Measurements from ENCODE around the gene CHORDC1.

The CHORDC1 gene
- total RNA-seq: 119 to 365 (median 323) reads per million in 3 experiments

DNA sequence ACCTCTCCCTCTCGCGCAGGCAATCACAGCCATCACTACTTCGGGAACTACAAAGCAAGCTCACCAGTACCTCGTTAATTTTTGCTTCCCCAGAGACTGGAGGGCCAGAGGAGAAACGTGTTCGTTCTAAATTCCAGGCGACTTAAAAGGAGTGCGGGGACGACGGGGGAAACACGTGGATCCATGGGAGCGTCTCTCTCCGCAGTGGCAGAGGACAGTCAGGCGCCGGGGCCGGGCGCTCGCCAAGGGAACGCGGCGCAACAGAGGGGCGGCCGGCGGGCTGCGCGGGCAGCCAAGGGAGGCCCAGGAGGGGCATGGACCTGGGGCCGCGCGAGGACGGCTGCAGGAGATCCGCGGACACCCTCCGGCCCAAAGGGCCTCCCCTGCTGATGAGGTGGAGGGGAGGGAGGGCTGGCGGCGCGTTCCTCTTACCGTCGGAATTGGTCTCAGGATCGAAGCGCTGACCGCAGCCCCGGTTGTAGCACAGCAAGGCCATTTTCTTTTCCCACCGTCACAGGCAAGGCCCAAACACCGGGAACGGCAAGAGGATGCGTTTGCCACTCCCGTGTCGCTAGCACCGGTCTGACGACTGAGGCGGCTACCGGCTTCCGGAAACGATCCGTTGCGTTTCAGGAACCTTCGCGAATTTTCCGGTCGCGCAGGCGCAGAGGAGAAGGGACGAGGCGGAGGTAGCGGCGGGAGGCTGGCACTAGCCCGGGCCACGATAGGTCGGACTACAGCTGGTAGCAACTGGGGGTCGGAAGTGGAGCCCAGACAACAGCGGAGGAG is at the start of gene CHORDC1:
CHORDC1 (minus strand) TSS at position 591 of the 789 bp plus-strand sequence; CDS start at position 496, 95 bp downstream.
- peak; percentile 89 for DNase-seq

DNA sequence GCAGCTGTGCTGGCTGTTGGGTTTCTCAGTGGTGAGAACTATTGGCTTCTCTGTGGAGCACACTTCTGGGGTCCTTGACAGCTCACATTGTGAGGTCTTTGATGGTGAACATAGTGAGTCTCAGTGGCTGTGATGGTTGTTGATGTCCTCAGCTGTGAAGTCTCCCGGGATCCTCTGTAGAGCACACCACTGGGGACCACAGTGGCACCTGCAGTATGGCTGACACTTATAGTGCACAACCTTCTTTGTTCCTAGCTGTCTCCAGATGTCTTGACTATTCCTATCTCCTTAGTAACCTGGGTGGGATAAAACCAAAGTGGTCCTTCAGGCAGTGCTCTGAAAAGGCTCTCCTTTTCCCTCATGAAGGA is 34.3 kb upstream of the CHORDC1 start:
- no peak for DNase-seq

DNA sequence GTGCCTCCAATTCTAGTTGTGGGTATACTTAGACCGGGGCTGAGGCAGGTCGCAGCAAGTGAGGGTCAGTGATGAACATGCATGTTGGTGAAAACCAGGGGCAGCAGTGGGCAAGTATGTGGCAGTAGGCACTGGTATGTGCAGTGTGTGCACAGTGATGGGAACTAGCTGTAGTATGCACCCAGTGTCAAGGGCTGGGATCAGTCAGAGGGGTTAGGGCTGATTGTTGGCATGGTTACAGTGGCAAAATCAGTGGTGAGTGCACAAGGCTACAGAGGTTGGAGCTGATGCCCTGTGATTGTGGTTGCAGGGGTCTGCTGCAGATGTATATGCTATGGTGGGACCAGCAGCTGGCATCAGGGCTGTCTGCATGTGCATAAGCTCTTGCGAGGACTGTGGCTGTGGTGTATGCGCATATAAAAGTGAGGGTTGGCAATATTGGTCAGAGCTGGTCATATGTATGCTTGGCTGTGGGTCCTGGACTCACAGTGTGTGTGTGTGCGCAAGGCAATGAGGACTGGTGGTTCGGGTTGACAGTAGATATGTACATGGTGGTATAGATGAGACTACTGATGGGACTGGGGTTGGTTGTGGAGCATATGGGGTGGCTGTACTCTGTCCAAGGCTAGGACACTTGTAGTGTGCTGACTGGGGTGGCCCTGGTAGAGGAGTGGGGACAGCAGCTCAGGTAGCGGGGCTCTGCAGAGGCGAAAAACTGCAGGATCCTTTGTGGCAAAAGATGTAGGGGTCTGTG is 33.7 kb upstream of the CHORDC1 start:
- no peak for DNase-seq

- DNase-seq: no peak
Observed at GRCh38 chr11:90254065-90254464, 31.2 kb upstream of the CHORDC1 start.

- DNase-seq: no peak
Observed at GRCh38 chr11:90252053-90252452, 29.2 kb upstream of the CHORDC1 start.

DNA sequence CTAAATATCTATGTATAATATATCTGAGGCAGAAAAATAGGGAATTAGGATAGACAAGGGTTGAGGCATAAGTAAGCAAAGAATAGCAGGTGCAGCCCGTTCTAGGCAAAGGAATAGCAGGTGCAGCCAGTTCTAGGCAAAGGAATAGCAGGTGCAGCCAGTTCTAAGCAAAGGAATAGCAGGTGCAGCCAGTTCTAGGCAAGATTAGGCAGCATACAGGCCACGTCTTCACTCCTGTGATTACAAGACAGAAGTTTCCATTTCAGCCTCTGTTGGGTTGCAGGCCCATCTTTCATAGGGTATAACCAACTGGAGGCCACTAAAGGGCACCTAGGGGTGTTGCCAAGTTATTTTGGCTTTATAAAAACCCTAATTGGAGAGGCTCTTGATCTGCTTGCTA is 28.8 kb upstream of the CHORDC1 start:
- no peak for DNase-seq

- no peak for DNase-seq
Observed at GRCh38 chr11:90250970-90251369, 28.1 kb upstream of the CHORDC1 start.

DNA sequence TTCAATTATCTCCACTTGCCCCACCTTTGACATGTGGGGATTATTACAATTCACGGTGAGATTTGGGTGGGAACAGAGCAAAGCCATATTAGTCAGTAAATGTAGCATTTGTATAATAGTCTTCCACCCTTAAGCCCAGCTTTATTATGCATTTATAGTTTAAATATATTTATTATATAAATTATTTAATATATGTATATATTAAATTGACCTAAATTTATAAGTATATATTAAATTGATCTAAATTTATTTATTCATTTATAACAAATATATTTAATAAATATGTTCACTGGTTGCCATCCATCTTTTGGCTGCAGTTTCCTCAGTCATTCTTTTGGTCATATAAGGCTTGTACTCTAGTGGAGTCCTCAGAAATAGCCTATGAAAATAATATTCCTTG is 23.6 kb upstream of the CHORDC1 start:
- DNase-seq: no peak

- no peak for DNase-seq
Observed at GRCh38 chr11:90243534-90243933, 20.7 kb upstream of the CHORDC1 start.

- DNase-seq: no peak
Observed at GRCh38 chr11:90242894-90243416, 20.1 kb upstream of the CHORDC1 start.

GRCh38 chr11:90241414-90241813 is 18.6 kb upstream of the CHORDC1 start:
- DNase-seq: no peak

DNA sequence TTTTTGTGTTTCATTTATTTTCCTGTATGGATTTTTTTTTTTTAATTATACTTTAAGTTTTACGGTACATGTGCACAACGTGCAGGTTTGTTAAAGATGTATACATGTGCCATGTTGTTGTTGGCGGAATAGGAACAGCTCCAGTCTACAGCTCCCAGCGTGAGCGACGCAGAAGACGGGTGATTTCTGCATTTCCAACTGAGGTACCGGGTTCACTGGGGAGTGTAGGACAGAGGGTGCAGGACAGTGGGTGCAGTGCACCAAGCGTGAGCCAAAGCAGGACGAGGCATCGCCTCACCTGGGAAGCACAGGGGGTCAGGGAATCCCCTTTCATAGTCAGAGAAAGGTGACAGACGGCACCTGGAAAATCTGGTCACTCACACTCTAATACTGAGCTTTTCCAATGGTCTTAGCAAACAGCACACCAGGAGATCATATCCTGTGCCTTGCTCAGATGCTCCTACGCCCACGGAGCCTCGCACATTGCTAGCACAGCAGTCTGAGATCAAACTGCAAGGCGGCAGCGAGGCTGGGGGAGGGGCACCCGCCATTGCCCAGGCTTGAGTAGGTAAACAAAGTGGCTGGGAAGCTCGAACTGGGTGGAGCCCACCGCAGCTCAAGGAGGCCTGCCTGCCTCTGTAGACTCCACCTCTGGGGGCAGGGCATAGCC is 17.3 kb upstream of the CHORDC1 start:
- peak; percentile 31 for DNase-seq

DNA sequence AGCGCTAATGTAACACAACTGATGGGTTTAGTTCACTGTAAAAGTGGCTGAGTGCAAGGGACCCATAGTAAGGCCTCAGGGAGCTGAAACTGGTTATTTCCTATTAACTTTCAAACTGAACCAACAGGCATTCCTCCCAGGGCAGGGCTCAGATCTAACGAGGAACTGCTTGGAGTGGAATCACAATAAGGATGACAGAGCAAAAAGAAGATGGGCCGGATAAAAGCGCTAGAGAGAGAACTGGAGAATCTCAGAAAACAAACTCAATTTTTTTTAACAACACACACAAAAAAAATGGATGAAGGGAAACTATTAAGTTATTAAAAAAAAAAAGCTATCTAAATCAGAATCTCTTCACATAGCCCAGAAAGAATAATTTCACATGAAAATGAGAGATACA is 14.2 kb upstream of the CHORDC1 start:
- DNase-seq: no peak

GRCh38 chr11:90235526-90235925 is 12.7 kb upstream of the CHORDC1 start:
- no peak for DNase-seq

DNA sequence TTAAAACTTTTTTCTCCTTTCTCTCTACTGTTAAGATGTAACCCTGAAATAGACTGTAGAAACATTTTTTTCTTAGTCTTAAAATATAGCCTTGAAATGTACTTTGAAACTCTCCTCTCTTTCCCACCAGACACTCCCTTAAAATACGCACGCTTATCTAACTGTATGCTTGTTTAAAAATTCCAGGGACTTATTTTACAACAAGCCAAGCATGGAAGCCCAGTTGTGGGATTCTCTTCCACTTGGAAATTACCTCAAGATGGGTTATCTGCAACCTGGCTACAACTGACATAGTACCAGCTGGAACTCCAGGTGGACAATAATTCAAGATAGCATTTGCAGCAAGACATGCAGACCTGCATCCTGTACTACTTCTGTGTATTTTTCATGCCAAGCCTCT is 12.1 kb upstream of the CHORDC1 start:
- DNase-seq: no peak

- DNase-seq: no peak
Observed at GRCh38 chr11:90229791-90230190, 6.9 kb upstream of the CHORDC1 start.

DNA sequence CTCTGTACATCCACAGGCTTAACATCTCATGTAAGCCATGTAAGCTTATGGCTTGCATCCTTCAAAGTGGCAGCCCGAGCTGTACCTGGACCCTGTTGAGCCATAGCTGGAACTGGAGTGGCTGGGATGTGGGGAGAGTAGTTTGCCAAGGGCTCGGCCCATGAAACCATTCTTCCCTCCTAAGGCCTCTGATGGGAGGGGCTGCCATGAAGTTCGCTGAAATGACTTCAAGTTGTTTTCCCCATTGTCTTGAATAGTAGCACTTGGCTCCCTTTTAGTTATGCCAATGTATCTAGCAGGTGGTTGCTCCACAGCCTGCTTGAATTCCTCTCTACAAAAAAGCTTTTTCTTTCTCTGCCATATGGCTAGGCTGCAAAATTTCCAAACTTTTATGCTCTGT is 5.2 kb upstream of the CHORDC1 start:
- no peak for DNase-seq

DNA sequence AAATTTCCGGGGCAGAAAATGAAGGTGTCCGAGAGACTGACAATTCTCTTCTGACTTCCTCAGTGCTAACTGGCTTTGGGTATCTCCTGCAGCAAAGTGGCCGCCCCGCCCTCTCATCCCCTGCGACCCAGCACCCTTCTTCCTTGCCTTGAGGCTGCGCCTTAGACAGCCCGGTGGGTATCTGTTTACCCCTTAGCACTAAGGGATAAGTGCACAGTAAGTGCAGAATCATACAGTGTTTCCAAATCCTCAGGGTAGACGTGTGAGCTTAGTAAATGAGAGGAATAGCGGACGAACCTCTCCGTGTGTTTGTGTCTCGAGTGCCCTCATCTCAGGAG is 368 bp upstream of the CHORDC1 start:
- DNase-seq: no peak

DNA sequence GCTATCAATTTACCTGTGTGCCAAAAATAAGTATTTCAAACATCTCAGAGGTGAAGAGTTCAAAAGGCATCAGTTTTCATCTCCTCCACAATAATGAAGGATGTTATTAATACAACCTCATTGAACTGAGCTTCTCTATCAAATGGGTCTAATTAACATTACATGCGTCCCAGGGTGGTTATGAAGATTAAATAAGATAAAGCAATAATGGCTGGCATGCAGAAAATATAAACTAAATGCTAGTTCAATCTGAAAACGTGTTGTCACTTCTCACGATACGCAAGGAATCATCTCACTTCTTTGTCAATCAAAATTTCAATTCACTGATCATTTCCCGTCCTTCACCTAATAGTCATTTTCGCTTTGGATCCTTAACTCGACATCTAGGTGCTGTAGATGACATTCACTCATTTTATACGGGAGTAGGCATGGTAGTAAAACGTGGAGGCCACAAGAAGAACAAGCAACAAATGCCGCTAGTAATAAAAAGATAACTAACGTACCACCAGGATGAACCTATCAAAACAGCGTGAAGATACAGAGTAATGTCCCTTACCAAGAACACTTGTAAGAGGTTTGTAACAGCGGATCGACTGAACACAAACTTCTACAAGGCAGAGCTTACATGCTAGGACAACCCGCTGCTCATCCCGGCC is 918 bp downstream of the CHORDC1 start:
- DNase-seq: no peak

DNA sequence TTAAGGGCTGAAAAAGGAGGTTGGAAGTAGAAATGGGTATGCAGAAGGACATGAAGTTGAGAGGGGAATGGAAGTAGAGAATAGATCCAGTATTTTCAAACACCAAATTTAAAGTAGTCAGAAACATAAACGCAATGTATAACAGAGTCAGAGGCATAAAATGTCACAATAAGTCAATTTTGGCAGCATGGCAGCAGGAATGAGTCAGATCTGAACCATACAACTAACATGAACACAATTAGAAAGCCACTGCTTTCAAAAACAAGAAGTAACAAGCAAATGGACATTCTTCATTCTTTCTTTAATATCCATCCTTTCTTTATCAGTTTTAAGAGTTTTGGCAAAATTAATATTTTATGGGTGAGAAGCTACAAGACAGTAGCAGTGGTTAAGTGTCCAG is 2.5 kb downstream of the CHORDC1 start:
- DNase-seq: no peak

DNA sequence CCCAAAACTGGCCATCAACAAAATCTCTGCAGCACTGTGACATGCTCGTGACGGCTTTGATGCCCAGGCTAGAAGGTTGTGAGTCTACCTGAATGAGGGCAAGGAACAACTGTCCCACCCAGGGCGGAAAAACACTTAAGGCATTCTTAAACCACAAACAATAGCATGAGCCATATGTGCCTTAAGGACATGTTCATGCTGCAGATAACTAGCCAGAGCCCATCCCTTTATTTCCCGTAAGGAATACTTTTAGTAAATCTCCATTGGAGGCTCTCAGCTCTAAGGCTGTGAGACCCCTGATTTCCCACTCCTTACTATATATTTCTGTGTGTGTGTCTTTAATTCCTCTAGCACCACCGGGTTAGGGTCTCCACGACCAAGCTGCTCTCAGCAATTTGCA is 3.4 kb downstream of the CHORDC1 start:
- no peak for DNase-seq

DNA sequence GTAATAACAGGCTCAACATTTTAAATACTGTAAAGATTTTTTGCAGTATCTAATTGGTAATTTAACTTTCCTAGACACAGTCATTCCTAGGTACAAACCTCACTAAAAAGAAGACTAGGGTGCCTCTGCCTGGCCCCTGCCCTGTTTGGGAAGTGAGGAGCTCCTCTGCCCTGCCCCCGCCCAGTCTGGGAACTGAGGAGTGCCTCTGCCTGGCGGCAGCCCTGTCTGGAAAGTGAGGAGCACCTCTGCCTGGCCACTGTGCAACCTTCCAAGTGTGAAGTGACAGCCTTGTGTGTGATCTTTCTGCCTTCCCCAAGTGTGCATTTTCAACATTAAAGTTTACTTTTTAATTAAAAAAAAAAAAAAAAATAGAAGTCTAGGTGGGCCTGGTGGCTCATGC is 4.2 kb downstream of the CHORDC1 start:
- DNase-seq: no peak

DNA sequence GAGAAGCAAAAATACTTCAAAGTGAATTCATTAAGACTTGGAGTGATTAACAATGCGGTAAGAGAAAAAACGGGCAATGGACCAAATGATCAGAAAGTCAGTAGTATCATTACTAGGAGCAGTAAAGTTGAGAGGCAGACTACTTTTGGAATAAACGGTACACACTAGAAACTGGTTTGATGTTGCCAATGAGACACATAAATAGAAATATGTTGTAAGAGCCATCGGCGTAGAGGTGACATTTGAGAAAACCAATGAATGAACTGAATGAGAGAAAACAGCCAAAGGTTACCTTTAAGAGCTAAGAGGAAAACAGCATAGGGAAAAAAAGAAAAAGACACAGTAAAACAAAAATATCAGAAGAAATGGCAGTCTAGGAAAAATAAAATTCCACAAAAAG is 6.2 kb downstream of the CHORDC1 start:
- no peak for DNase-seq
